Right ventricle myocardium superior (tissue), 1 donor: ENCODE data around the gene TCL1A. TPM values are rescaled to one million over a fixed set of nuclear protein-coding genes. Genes with fewer than 3 reads are reported as not detected.

ENCODE experiments used
- ATAC-seq: fragments of 200-7000 bp; cut with Tn5 transposase; one replicate; pipeline ENCODE4 v1.9.1; 2020; ENCODE audit warnings: mild to moderate bottlenecking; ENCODE audit not compliant: poor library complexity
- DNase-seq: peaks from one replicate; pipeline ENCODE4 v3.0.0-alpha.2; 2020
- intact Hi-C: fragments of 100-400 bp; cut with DNase I; formaldehyde crosslinking; loops from one replicate; pipeline ENCODE4 v1.11.2; 2022
- total RNA-seq: library from RNA; stranded (reverse); fragmentation: NEBNext Ultra II Directional; extraction: Animal tissue kit (Norgen Biotek cat#: 25700); gene quantifications from one replicate; pipeline ENCODE4 v1.2.1, GENCODE V29; 2021
- donor health status: DM: no; HTN: yes; CAD: no; lungs with severe emphysema.

The TCL1A gene
- total RNA-seq, 1 donor from 2014 or later = not detected

- ATAC-seq = no peak
- DNase-seq = no peak
- intact Hi-C loops = no loop called here
These were observed 2.3 kb downstream of the TCL1A start for GRCh38 chr14:95711476-95712176.

- ATAC-seq = no peak
- intact Hi-C loops = no loop called here
- DNase-seq = no peak
These were observed 3.8 kb downstream of the TCL1A start for GRCh38 chr14:95710106-95710505.

DNA sequence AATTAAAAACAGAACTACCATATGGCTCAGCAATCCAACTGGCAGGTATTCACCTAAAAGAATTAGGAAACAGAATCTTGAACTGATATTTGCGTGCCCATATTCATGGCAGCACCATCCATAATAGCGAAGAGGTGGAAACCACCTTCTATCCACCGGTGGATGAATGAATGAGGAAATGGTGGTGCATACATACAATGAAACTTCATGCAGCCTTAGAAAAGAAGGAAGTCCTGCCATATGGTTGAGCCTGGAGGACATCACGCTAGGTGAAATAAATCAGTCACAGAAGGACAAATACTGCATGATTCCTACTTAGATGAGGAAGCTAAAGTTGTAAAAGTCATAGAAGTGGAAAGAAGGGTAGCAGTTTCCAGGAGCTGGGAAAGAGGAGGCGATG is 6.6 kb downstream of the TCL1A start:
- DNase-seq (no peak), ATAC-seq (no peak)
- intact Hi-C loops = no loop called here

GRCh38 chr14:95705518-95705917 is 8.4 kb downstream of the TCL1A start:
- intact Hi-C loops = no loop called here
- no peak for DNase-seq
- ATAC-seq = no peak

- ATAC-seq (no peak), DNase-seq (no peak)
- intact Hi-C loops = no loop called here
These were observed 10.1 kb downstream of the TCL1A start for GRCh38 chr14:95703805-95704204.

DNA sequence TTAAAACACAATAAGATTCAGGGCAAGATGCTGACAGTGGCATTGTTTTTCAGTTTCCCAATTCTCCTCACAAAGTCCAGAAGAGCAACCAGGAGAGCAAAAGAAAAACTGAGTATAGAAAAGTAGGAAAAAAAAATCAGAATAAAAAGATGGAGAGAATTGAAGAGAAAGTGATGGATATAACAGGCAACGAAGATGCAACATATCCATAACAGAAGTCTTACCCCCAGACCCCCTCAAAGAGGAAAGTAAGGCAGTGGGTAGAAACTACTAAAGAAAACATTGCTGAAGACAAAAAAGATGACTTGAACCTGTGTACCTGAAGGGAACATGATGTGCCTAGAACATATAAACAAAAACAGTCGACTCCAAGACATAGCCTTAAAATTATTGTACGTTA is 10.6 kb downstream of the TCL1A start:
- DNase-seq (no peak), ATAC-seq (no peak)
- intact Hi-C loops = no loop called here

DNA sequence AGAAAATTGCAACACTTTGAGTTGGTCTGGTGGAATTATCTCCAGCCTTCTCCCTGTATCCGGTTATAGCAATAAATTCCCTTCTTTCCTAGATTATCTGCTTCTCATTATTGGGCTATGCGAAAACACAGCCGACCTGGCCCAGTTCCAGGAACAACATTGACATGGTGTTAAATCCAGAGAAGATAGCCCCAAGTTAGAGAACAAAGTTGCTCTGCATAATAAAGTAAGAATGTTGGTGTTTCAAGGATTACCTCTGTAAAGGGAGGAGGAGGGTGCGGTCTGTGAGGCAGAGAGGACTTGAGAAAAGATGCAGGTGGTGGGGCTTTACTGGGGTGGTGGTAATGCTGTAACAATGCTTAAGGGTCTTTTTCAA is 12.1 kb downstream of the TCL1A start:
- intact Hi-C loops = no loop called here
- no peak for ATAC-seq

DNA sequence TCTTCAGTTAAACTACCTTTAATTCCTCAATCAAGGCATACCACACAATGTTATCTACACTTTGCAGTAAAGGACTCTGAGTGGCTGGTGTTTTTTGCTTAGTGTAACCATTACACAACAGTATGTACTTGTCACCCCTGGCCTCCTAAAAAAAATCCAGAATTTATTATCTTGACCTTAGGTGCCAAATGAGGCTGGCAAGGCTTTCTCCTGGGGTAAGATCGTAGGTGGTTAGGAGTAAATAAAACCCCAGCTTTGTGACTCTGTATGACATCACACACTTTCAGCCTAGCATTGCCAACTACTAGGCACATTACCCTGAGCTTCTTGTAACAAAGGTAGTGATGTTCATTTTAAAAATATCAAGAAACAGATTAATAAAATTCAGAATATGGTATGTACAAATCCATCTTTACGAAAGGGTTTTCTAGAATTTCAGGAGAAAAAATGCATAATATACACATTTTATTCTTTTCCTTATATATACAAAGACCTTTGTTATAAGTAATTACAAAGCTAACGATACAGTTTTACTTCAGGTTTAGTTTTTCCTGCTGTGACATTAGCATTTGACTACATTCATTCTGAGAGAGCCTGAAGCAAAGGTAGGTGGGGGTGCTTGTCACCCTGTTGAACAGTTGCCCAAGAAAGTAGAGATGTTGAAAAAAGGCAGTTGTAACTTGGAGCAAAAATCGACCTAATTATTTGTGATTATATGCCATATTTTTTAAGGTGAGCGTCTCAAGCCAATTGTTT is 13.5 kb downstream of the TCL1A start:
- intact Hi-C loops = no loop called here
- DNase-seq (no peak), ATAC-seq (no peak)

More for the DNA sequence above, 12.1 kb downstream of the TCL1A start:
- DNase-seq = no peak

GRCh38 chr14:95699412-95699811 is 14.5 kb downstream of the TCL1A start:
- ATAC-seq = no peak
- intact Hi-C loops = no loop called here
- no peak for DNase-seq

DNA sequence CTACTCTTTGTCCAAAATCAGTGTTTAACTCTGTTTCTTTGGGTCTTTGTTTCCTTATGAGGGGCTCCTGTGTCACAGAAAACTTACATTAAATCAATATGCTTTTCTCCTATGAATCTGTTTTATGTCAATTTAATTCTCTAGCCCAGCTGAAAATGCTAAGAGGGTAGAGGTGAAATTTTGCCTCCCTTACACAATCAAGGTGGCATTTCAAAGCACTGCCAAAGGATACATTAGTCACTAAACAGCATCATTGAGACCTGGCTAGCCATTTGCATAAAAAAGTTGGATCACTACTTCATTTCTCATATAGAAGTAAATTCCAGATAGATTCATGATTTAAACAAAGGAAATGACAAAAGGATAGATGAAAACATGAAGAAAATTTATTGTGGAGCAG is 15.6 kb downstream of the TCL1A start:
- DNase-seq (no peak), ATAC-seq (no peak)
- intact Hi-C loops = no loop called here

- no peak for ATAC-seq
- intact Hi-C loops = no loop called here
- no peak for DNase-seq
These were observed 16.2 kb downstream of the TCL1A start for GRCh38 chr14:95697764-95698163.

- intact Hi-C loops = no loop called here
- ATAC-seq (no peak), DNase-seq (no peak)
These were observed 17.2 kb downstream of the TCL1A start for GRCh38 chr14:95696741-95697140.

GRCh38 chr14:95695913-95696312 is 18.0 kb downstream of the TCL1A start:
- ATAC-seq = no peak
- no peak for DNase-seq
- intact Hi-C loops = no loop called here

- ATAC-seq (no peak), DNase-seq (no peak)
- intact Hi-C loops = no loop called here
These were observed 18.9 kb downstream of the TCL1A start for GRCh38 chr14:95695051-95695450.

- no peak for DNase-seq
- intact Hi-C loops = no loop called here
- ATAC-seq = no peak
These were observed 21.8 kb downstream of the TCL1A start for GRCh38 chr14:95692109-95692508.

GRCh38 chr14:95691591-95691990 is 22.3 kb downstream of the TCL1A start:
- DNase-seq (no peak), ATAC-seq (no peak)
- intact Hi-C loops = no loop called here

GRCh38 chr14:95690815-95691214 is 23.1 kb downstream of the TCL1A start:
- DNase-seq (no peak), ATAC-seq (no peak)
- intact Hi-C loops = no loop called here

GRCh38 chr14:95689441-95689840 is 24.5 kb downstream of the TCL1A start:
- intact Hi-C loops = loop anchor here (10.0 kb wide), 1 partner anchor 125 kb away; no protein-coding TSS in a partner anchor
- no peak for DNase-seq
- ATAC-seq = no peak

DNA sequence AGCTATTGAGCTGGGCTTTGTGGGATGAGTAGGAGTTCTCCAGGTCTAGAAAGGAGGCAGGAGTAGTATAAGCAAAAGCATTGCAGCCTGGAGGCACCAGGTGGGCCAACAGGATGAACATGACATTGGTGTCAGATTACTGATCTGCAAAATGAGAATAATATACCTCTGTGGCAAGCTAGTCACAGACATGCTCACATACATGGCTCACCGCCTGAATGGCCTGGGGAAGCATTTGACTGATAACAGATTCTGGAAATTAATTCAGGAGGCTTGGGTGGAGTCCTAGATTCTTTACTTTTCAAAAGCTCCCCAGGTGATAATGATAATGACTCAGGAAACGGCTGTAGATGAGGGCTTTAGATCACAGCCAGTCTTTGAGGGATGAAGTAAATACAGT is 27.0 kb downstream of the TCL1A start:
- no peak for ATAC-seq
- intact Hi-C loops = loop anchor here (10.0 kb wide), 1 partner anchor 122 kb away; no protein-coding TSS in a partner anchor
- DNase-seq = no peak
